ENCODE measurements around the gene BAAT. TPM values are rescaled to one million over a fixed set of nuclear protein-coding genes. Genes with fewer than 3 reads are reported as not detected.

The BAAT gene
- total and polyA plus RNA-seq, 2 of the 4 experiments (the other 2 are of a cell fraction) = not detected

- ATAC-seq (ENCODE audit: low read depth) (no peak), DNase-seq (no peak)
- H3K9ac ChIP-seq (ENCODE audit: low read depth, low read length) = no peak overlapping the region
- no peak overlapping the region for H2AK5ac ChIP-seq (ENCODE audit: low read depth, low read length)
- H3K18ac ChIP-seq (ENCODE audit: low read depth, low read length) = no peak overlapping the region
- intact Hi-C loops (cut with micrococcal nuclease) (no loop called here), dilution Hi-C loops (cut with HindIII; ENCODE audit: low sequenced_read_pairs, unreplicated experiment) (no loop called here), in situ Hi-C loops (cut with MboI; ENCODE audit: low sequenced_read_pairs) (no loop called here)
- H3K4me1 ChIP-seq (ENCODE audit: control insufficient read depth, insufficient read depth, low read length) = no peaks in the 10 kb centered on the region
- no TSS peak for BruUV-seq (replicated peaks)
- H3K4me3 ChIP-seq (ENCODE audit: insufficient read depth, low read depth, low read length) = no peak overlapping the region
- no peaks in the 10 kb centered on the region for H3K36me3 ChIP-seq (ENCODE audit: control insufficient read depth, insufficient read depth, low read length)
- H3K9me3 ChIP-seq (ENCODE audit: control insufficient read depth, insufficient read depth, low read length) = no peaks in the 10 kb centered on the region
- no peak overlapping the region for H4K91ac ChIP-seq (ENCODE audit: insufficient read depth, low read depth, low read length)
- no peak overlapping the region for H2BK120ac ChIP-seq (ENCODE audit: low read depth, low read length)
- H4K20me1 ChIP-seq (ENCODE audit: insufficient read depth, low read length) = no peaks in the 10 kb centered on the region
- no peaks in the 10 kb centered on the region for H3K79me1 ChIP-seq (ENCODE audit: low read depth in 1 of 2, low read length in 2 of 2)
- no peak overlapping the region for H2AK9ac ChIP-seq (replicated peaks; ENCODE audit: low read depth, low read length, poor library complexity)
- H3K9me1 ChIP-seq (ENCODE audit: insufficient read depth, low read length) = no peaks in the 10 kb centered on the region
- no peak overlapping the region for H3K4me2 ChIP-seq (ENCODE audit: low read depth, low read length)
- H2BK5ac ChIP-seq (ENCODE audit: low read depth, low read length, poor library complexity, severe bottlenecking) = no peak overlapping the region
- H3K27ac ChIP-seq (ENCODE audit: insufficient read depth, low read length) = no peak overlapping the region
- H3K4ac ChIP-seq (ENCODE audit: low read depth, low read length) = no peak overlapping the region
- no peaks in the 10 kb centered on the region; the same call in 1 of the 2 replicates for H3K27me3 ChIP-seq (ENCODE audit: control insufficient read depth, insufficient read depth, low read length)
- CTCF ChIA-PET = no interaction called here
- no peak overlapping the region for H2AFZ ChIP-seq (replicated peaks; ENCODE audit: low read length, poor library complexity)
- H4K5ac ChIP-seq (ENCODE audit: low read depth, low read length) = no peak overlapping the region
- no peak overlapping the region for H4K8ac ChIP-seq (ENCODE audit: low read depth in 2 of 2, low read length in 2 of 2)
- no peak overlapping the region for H2BK20ac ChIP-seq (ENCODE audit: low read depth, low read length)
- H3K23ac ChIP-seq (ENCODE audit: low read depth, low read length) = no peak overlapping the region
- no peak for TF ChIP-seq CEBPB (IDR thresholded peaks at IDR 0.05; ENCODE audit: low read depth, low read length)
- H3K14ac ChIP-seq (replicated peaks; ENCODE audit: low read depth, low read length) = no peak overlapping the region
- no peak overlapping the region for H2BK15ac ChIP-seq (ENCODE audit: low read depth, low read length)
- no peak overlapping the region for H3K56ac ChIP-seq (ENCODE audit: extremely low read depth, insufficient read depth, low read length)
- POLR2A ChIA-PET (ENCODE audit: unreplicated experiment) = no interaction called here
These were observed 48.7 kb downstream of the BAAT start for GRCh38 chr9:101336091-101336490.

Data from IMR-90 (cell line).